GM12878 (cell line): ENCODE results near the gene DENND1A. TPM values are rescaled to one million over a fixed set of nuclear protein-coding genes. Genes with fewer than 3 reads are reported as not detected.
A peak's percentile ranks its signal among the peaks of the same experiment; 100 is the strongest.

Experiments
- ATAC-seq: fragments of 200-7000 bp; cut with Tn5 transposase; 3 replicates; pipeline ENCODE4 v1.9.1; 2020; ENCODE audit warnings: mild to moderate bottlenecking, moderate library complexity
- BruUV-seq: library from RNA; stranded (reverse); fragments of 400-500 nt; replicated peaks from 2 replicates; lab custom pipeline; 2021; lab: Mats Ljungman, UMichigan
- CTCF ChIA-PET: fragments of 300-600 bp; sonication (Branson Sonifier 250); formaldehyde crosslinking; extraction: SDS; loops from one replicate; lab custom pipeline; 2021; ENCODE audit warnings: inconsistent platforms; lab: Yijun Ruan, JAX
- POLR2A ChIA-PET: fragments of 350-600 bp; formaldehyde crosslinking; extraction: SDS; loops from one replicate; lab custom pipeline; 2021; ENCODE audit warnings: inconsistent platforms; lab: Charles Lee
- RAD21 ChIA-PET: fragments of 300-600 bp; sonication (Branson Sonifier 250); formaldehyde crosslinking; loops from one replicate; lab custom pipeline; 2023; ENCODE audit warnings: antibody characterized with exemption; ENCODE audit not compliant: unreplicated experiment; lab: Charles Lee
- SMC1A ChIA-PET: fragments of 300-600 bp; sonication (Branson Sonifier 250); formaldehyde crosslinking; loops from one replicate; lab custom pipeline; 2023; ENCODE audit not compliant: unreplicated experiment, uncharacterized antibody; lab: Charles Lee
- DNase-seq: peaks from one replicate; pipeline ENCODE4 v3.0.0-alpha.2; 2011; ENCODE audit warnings: low read depth, low spot score
- FAIRE-seq: peaks from 3 replicates; lab custom pipeline; 2011; peaks lifted over from hg19 to GRCh38; lab: Jason Lieb, UNC
- H2AFZ ChIP-seq: 2 replicates; pipeline ENCODE4 v1.6.0; 2011; ENCODE audit warnings: low read depth, low read length, control low read depth; ENCODE audit not compliant: control insufficient read depth
- H3K27ac ChIP-seq: 2 replicates; pipeline ENCODE4 v1.5.1; 2011; ENCODE audit warnings: control low read depth; ENCODE audit not compliant: control insufficient read depth, insufficient read depth
- H3K27me3 ChIP-seq, 2 experiments: replicated peaks in 1 of 2; 2 replicates each; pipeline versions ENCODE4 v1.6.0 to v1.6.1; 2011; ENCODE audit warnings: low read length in 1 of 2; ENCODE audit not compliant: control insufficient read depth in 2 of 2, insufficient read depth in 2 of 2
- H3K36me3 ChIP-seq, 2 experiments: 2 replicates each; pipeline ENCODE4 v1.5.1; 2011; ENCODE audit warnings: low read length in 1 of 2; ENCODE audit not compliant: control insufficient read depth in 2 of 2, insufficient read depth in 2 of 2
- H3K4me1 ChIP-seq: 2 replicates; pipeline ENCODE4 v1.6.1; 2011; ENCODE audit warnings: mild to moderate bottlenecking, low read length, moderate library complexity, mixed read lengths; ENCODE audit not compliant: control insufficient read depth, insufficient read depth
- H3K4me2 ChIP-seq: 2 replicates; pipeline ENCODE4 v1.6.0; 2011; ENCODE audit warnings: control low read depth; ENCODE audit not compliant: control insufficient read depth, insufficient read depth
- H3K4me3 ChIP-seq: fragments of 200-600 bp; sonication (generic); 2 replicates; pipeline ENCODE4 v1.5.1; 2016
- H3K79me2 ChIP-seq: 2 replicates; pipeline ENCODE4 v1.6.0; 2011; ENCODE audit warnings: low read length; ENCODE audit not compliant: control insufficient read depth, insufficient read depth
- H3K9ac ChIP-seq: 2 replicates; pipeline ENCODE4 v1.8.0; 2011; ENCODE audit warnings: low read length, control low read depth, mixed read lengths; ENCODE audit not compliant: control insufficient read depth, insufficient read depth
- H3K9me3 ChIP-seq: replicated peaks from 3 replicates; pipeline ENCODE4 v1.5.1; 2011; ENCODE audit warnings: mild to moderate bottlenecking, low read length; ENCODE audit not compliant: control insufficient read depth, insufficient read depth
- H4K20me1 ChIP-seq: 2 replicates; pipeline ENCODE4 v1.6.0; 2011; ENCODE audit not compliant: control insufficient read depth, insufficient read depth
- ATF7 ChIP-seq: fragments of 450-650 bp; IDR thresholded peaks from 2 replicates; pipeline ENCODE4 v1.6.1; 2016; ENCODE audit warnings: low read depth, mild to moderate bottlenecking
- HDAC2 ChIP-seq: fragments of 200-600 bp; sonication (generic); IDR thresholded peaks from 2 replicates; pipeline ENCODE4 v1.6.1; 2017
- IRF4 ChIP-seq: IDR thresholded peaks from 2 replicates; pipeline ENCODE4 v1.6.1; 2011; ENCODE audit warnings: low read depth, low read length
- KAT2A ChIP-seq: conservative IDR thresholded peaks from 2 replicates; pipeline ENCODE4 v1.6.1; 2011; ENCODE audit warnings: low read depth, low read length; ENCODE audit not compliant: control insufficient read depth
- NFIC ChIP-seq: IDR thresholded peaks from 2 replicates; pipeline ENCODE4 v1.6.1; 2012; ENCODE audit warnings: low read depth, mild to moderate bottlenecking, inconsistent platforms, low read length, moderate library complexity
- RB1 ChIP-seq: fragments of 450-650 bp; formaldehyde crosslinking; IDR thresholded peaks from 2 replicates; pipeline ENCODE4 v1.6.1; 2017; ENCODE audit warnings: mild to moderate bottlenecking, borderline replicate concordance
- SIN3A ChIP-seq: IDR thresholded peaks from 2 replicates; pipeline ENCODE4 v1.6.1; 2012; ENCODE audit warnings: low read depth, low read length, improper control_type of control experiment
- ZNF622 ChIP-seq: fragments of 450-650 bp; IDR thresholded peaks from 2 replicates; pipeline ENCODE4 v1.6.1; 2017; ENCODE audit warnings: mild to moderate bottlenecking, inconsistent platforms
- WGBS: methylation state at CpG from one replicate; pipeline ENCODE4 v1.1.6; 2016; ENCODE audit warnings: low lambda C conversion rate; ENCODE audit not compliant: insufficient replicate concordance, insufficient coverage; ENCODE audit errors: missing lambda C conversion rate; 5-methylcytosine and 5-hydroxymethylcytosine counted together
- in situ Hi-C: fragments of 300-500 bp; cut with MboI; formaldehyde crosslinking; loops from 9 replicates; pipeline ENCODE4 v1.14.3; 2018; ENCODE audit warnings: mixed read lengths
- intact Hi-C: fragments of 100-400 bp; cut with micrococcal nuclease; formaldehyde crosslinking; loops from one replicate; pipeline ENCODE4 v1.14.2; 2022; ENCODE audit not compliant: unreplicated experiment
- polyA plus RNA-seq, 11 experiments: library from polyadenylated mRNA; depleted of rRNA in 4 of 11; unstranded in 6 of 11; stranded (reverse) in 5 of 11; fragments of >200 nt; fragmentation: Nextera tagmentation in 4 of 11; fragmentation: Illumina TruSeq in 1 of 11; extraction: Ambion mirVana in 4 of 11; extraction: Trizol in 1 of 11; gene quantifications; 1 replicate in 1 of 11; 2 replicates in 10 of 11; pipeline versions ENCODE4 v1.2.1 to v1.2.3, GENCODE V29; 2011 to 2016; ENCODE audit warnings: inconsistent platforms in 2 of 11, missing spikeins in 2 of 11, low read depth in 1 of 11
- total RNA-seq, 4 experiments: library from RNA; depleted of rRNA in 3 of 4; stranded (reverse); fragments of >200 nt in 3 of 4; fragmentation: Illumina TruSeq in 1 of 4; extraction: Trizol in 1 of 4; gene quantifications; 2 replicates each; pipeline versions ENCODE4 v1.2.1 to v1.2.3, GENCODE V29; 2013 to 2021
- TF ChIP-seq, protein P1 (sequence below): IDR thresholded peaks from 2 replicates; pipeline ENCODE4 v1.6.1; 2012; ENCODE audit warnings: improper control_type of control experiment, low read depth, low read length; ENCODE audit not compliant: insufficient replicate concordance
- TF ChIP-seq, protein P2 (sequence below): IDR thresholded peaks from 2 replicates; pipeline ENCODE4 v1.6.1; 2012; ENCODE audit warnings: low read length, inconsistent platforms

Gene DENND1A
- total and polyA plus RNA-seq, 10 of the 15 experiments (the other 5 are each of a cell fraction or from before 2014, with no cell fraction given), result 14.1 to 48.6 (median 35.2) TPM

DNA sequence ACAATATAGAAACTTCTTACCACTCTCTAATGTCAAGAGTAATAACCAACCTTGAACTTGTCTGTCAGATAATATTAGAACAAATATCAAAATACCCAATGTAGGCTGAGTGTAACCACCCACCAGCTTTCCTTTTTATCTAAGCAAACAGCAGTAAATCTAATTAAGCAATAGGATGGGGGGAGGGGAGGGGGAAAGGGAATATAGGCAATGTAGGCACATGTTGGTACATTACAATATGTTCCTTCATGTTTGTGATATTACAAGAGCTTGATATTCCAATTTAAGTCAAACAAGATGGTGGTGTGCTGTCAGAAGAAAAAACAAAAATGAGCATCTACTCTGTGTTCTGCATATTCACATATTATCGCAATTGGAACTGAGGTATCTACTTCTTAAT, 158.2 kb downstream of the DENND1A start:
- Histone ChIP-seq H3K9ac (no peak overlapping the region), H3K9me3 (no peaks in the 10 kb centered on the region), H4K20me1 (no peaks in the 10 kb centered on the region), H2AFZ (no peak overlapping the region), H3K4me2 (no peak overlapping the region), H3K27ac (no peak overlapping the region), H3K36me3 (no peaks in the 10 kb centered on the region), H3K79me2 (no peaks in the 10 kb centered on the region; the same call in 1 of the 2 replicates), H3K4me3 (no peak overlapping the region), H3K4me1 (peaks cover 3% of the 10 kb centered on the region; the same call in 1 of the 2 replicates), H3K27me3 (no peaks in the 10 kb centered on the region)
- no TSS peak for BruUV-seq
- TF ChIP-seq SIN3A, result no peak
- intact Hi-C loops (no loop called here), in situ Hi-C loops (no loop called here)
- WGBS, result 100% methylated on average over 1 of the region's 1 CpG
- FAIRE-seq (no peak), DNase-seq (no peak), ATAC-seq (peak; percentile 49)
- POLR2A ChIA-PET, result interaction anchor here (0.6 to 2.2 kb wide), 6 partner anchors 9 to 1912 kb away, joined by 3 to 10 read pairs (median 4); no protein-coding TSS in a partner anchor
- SMC1A ChIA-PET, result interaction anchor here (0.6 to 5.8 kb wide), 8 partner anchors 8 to 205 kb away, joined by 3 to 44 read pairs (median 3); no protein-coding TSS in a partner anchor
- CTCF ChIA-PET, result interaction anchor here (0.6 to 1.9 kb wide), 6 partner anchors 10 to 565 kb away, joined by 3 to 7 read pairs (median 4); no protein-coding TSS in a partner anchor
- RAD21 ChIA-PET, result interaction anchor here (0.6 to 4.6 kb wide), 5 partner anchors 9 to 125 kb away, joined by 3 to 18 read pairs (median 5); no protein-coding TSS in a partner anchor

DNA sequence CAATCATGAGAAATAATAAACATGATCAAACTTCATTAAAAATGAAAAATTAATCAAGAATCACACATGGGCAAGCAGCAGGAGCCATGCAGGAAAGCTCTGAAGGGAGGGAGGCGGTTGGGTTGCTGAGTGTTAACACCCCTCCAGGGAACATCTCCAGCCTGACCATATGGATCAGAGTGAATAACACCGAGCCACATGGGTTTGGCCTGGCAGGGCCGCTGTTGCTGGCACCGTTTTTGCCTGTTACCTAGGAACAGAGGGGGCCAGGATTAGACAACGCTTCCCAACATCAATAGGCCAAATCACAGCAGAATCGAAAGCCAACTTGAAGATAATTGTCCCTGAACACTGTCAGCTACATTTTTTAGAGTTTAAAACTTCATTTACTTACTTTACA, 160.2 kb downstream of the DENND1A start:
- Histone ChIP-seq H3K79me2 (no peaks in the 10 kb centered on the region; the same call in 1 of the 2 replicates), H3K27ac (no peak overlapping the region), H3K27me3 (no peaks in the 10 kb centered on the region), H3K36me3 (no peaks in the 10 kb centered on the region; a peak in 1 of 4 replicates), H3K9ac (no peak overlapping the region), H3K4me1 (peaks cover 3% of the 10 kb centered on the region; the same call in 1 of the 2 replicates), H3K4me3 (no peak overlapping the region), H3K9me3 (no peaks in the 10 kb centered on the region), H4K20me1 (no peaks in the 10 kb centered on the region), H3K4me2 (no peak overlapping the region), H2AFZ (no peak overlapping the region)
- intact Hi-C loops (no loop called here), in situ Hi-C loops (no loop called here)
- DNase-seq (no peak), ATAC-seq (no peak), FAIRE-seq (no peak)
- over 99% methylated on average over 6 of the region's 6 CpGs for WGBS
- SMC1A ChIA-PET, result interaction anchor here (0.9 to 2.2 kb wide), 7 partner anchors 11 to 39 kb away, joined by 3 to 10 read pairs (median 5); no protein-coding TSS in a partner anchor
- CTCF ChIA-PET, result interaction anchor here (0.9 to 1.9 kb wide), 4 partner anchors 8 to 132 kb away, joined by 3 to 8 read pairs (median 6); no protein-coding TSS in a partner anchor
- POLR2A ChIA-PET, result interaction anchor here (1.2 kb wide), 1 partner anchor 26 kb away, joined by 4 read pairs; no protein-coding TSS in a partner anchor
- BruUV-seq, result no TSS peak
- RAD21 ChIA-PET, result interaction anchor here (0.6 to 4.6 kb wide), 6 partner anchors 7 to 271 kb away, joined by 3 to 18 read pairs (median 3); no protein-coding TSS in a partner anchor
- TF ChIP-seq IRF4 (no peak), NFIC (no peak), HDAC2 (no peak), ZNF622 (no peak), RB1 (no peak), KAT2A (no peak), ATF7 (no peak)
- TF ChIP-seq, protein P1, sequence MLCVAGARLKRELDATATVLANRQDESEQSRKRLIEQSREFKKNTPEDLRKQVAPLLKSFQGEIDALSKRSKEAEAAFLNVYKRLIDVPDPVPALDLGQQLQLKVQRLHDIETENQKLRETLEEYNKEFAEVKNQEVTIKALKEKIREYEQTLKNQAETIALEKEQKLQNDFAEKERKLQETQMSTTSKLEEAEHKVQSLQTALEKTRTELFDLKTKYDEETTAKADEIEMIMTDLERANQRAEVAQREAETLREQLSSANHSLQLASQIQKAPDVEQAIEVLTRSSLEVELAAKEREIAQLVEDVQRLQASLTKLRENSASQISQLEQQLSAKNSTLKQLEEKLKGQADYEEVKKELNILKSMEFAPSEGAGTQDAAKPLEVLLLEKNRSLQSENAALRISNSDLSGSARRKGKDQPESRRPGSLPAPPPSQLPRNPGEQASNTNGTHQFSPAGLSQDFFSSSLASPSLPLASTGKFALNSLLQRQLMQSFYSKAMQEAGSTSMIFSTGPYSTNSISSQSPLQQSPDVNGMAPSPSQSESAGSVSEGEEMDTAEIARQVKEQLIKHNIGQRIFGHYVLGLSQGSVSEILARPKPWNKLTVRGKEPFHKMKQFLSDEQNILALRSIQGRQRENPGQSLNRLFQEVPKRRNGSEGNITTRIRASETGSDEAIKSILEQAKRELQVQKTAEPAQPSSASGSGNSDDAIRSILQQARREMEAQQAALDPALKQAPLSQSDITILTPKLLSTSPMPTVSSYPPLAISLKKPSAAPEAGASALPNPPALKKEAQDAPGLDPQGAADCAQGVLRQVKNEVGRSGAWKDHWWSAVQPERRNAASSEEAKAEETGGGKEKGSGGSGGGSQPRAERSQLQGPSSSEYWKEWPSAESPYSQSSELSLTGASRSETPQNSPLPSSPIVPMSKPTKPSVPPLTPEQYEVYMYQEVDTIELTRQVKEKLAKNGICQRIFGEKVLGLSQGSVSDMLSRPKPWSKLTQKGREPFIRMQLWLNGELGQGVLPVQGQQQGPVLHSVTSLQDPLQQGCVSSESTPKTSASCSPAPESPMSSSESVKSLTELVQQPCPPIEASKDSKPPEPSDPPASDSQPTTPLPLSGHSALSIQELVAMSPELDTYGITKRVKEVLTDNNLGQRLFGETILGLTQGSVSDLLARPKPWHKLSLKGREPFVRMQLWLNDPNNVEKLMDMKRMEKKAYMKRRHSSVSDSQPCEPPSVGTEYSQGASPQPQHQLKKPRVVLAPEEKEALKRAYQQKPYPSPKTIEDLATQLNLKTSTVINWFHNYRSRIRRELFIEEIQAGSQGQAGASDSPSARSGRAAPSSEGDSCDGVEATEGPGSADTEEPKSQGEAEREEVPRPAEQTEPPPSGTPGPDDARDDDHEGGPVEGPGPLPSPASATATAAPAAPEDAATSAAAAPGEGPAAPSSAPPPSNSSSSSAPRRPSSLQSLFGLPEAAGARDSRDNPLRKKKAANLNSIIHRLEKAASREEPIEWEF, result no peak
- TF ChIP-seq, protein P2, sequence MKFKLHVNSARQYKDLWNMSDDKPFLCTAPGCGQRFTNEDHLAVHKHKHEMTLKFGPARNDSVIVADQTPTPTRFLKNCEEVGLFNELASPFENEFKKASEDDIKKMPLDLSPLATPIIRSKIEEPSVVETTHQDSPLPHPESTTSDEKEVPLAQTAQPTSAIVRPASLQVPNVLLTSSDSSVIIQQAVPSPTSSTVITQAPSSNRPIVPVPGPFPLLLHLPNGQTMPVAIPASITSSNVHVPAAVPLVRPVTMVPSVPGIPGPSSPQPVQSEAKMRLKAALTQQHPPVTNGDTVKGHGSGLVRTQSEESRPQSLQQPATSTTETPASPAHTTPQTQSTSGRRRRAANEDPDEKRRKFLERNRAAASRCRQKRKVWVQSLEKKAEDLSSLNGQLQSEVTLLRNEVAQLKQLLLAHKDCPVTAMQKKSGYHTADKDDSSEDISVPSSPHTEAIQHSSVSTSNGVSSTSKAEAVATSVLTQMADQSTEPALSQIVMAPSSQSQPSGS, result no peak
